ENCODE data around the gene GRN. TPM values are rescaled to one million over a fixed set of nuclear protein-coding genes. Genes with fewer than 3 reads are reported as not detected.

Gene GRN
- total and polyA plus RNA-seq, 2 of the 13 experiments (the other 11 are each of a cell fraction or from before 2014, with no cell fraction given): 86.6 to 143 TPM

DNA sequence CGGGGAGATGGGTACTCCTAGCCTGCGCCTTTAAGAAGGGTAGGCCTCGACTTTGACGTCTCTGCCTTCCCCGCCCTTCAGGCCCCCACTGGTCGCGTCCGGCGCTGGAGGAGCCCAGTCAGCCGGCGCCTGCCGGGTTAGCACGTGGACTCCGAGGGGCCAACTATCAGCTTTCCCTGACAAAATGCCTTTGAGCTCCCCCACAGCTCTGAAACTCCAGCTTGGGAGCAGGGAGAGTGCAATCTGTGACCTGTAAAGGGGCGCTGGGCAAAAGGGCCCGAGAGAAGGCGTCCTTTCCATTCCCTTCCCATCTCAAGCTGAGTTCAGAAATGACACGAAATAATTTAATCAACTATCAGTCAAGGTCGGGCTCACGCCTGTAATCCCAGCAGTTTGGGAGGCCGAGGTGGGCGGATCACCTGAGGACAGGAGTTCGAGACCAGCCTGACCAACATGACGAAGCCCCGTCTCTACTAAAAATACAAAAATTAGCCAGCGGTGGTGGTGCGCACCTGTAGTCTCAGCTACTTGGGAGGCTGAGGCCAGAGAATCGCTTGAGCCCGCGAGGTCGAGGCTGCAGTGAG is 18.1 kb upstream of the GRN start (continued):
- no peak for TF ChIP-seq SOX13 (IDR thresholded peaks at IDR 0.05)
- TF ChIP-seq SOX13 (CRISPR knock-in tag; conservative IDR thresholded peaks at IDR 0.05 in 1 of 2, IDR thresholded peaks at IDR 0.05 in 1 of 2): peak in 1 of 2 experiments; percentile 26; a peak in 1 of 4 replicates
- no peak for TF ChIP-seq ATAD3A (CRISPR knock-in tag; IDR thresholded peaks at IDR 0.05)
- TF ChIP-seq, protein P1, sequence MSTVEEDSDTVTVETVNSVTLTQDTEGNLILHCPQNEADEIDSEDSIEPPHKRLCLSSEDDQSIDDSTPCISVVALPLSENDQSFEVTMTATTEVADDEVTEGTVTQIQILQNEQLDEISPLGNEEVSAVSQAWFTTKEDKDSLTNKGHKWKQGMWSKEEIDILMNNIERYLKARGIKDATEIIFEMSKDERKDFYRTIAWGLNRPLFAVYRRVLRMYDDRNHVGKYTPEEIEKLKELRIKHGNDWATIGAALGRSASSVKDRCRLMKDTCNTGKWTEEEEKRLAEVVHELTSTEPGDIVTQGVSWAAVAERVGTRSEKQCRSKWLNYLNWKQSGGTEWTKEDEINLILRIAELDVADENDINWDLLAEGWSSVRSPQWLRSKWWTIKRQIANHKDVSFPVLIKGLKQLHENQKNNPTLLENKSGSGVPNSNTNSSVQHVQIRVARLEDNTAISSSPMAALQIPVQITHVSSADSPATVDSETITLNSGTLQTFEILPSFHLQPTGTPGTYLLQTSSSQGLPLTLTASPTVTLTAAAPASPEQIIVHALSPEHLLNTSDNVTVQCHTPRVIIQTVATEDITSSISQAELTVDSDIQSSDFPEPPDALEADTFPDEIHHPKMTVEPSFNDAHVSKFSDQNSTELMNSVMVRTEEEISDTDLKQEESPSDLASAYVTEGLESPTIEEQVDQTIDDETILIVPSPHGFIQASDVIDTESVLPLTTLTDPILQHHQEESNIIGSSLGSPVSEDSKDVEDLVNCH (CRISPR knock-in tag; IDR thresholded peaks at IDR 0.05): no peak
- no peak for TF ChIP-seq ZFAT (CRISPR knock-in tag; conservative IDR thresholded peaks at IDR 0.05)
- TF ChIP-seq, protein P2, sequence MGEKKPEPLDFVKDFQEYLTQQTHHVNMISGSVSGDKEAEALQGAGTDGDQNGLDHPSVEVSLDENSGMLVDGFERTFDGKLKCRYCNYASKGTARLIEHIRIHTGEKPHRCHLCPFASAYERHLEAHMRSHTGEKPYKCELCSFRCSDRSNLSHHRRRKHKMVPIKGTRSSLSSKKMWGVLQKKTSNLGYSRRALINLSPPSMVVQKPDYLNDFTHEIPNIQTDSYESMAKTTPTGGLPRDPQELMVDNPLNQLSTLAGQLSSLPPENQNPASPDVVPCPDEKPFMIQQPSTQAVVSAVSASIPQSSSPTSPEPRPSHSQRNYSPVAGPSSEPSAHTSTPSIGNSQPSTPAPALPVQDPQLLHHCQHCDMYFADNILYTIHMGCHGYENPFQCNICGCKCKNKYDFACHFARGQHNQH (CRISPR knock-in tag; IDR thresholded peaks at IDR 0.05): no peak
- no peak for TF ChIP-seq MEIS1 (CRISPR knock-in tag; IDR thresholded peaks at IDR 0.05; ENCODE audit: borderline replicate concordance)
- TF ChIP-seq, protein P3, sequence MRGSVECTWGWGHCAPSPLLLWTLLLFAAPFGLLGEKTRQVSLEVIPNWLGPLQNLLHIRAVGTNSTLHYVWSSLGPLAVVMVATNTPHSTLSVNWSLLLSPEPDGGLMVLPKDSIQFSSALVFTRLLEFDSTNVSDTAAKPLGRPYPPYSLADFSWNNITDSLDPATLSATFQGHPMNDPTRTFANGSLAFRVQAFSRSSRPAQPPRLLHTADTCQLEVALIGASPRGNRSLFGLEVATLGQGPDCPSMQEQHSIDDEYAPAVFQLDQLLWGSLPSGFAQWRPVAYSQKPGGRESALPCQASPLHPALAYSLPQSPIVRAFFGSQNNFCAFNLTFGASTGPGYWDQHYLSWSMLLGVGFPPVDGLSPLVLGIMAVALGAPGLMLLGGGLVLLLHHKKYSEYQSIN (CRISPR knock-in tag; IDR thresholded peaks at IDR 0.05; ENCODE audit: borderline replicate concordance): no peak
- TF ChIP-seq HNRNPLL (IDR thresholded peaks at IDR 0.05; ENCODE audit: low read depth, low read length, poor library complexity, severe bottlenecking): peak; percentile 56
- TF ChIP-seq NPAS2 (CRISPR knock-in tag; IDR thresholded peaks at IDR 0.05; ENCODE audit: borderline replicate concordance): no peak
- TF ChIP-seq ZNF614 (CRISPR knock-in tag; IDR thresholded peaks at IDR 0.05; ENCODE audit: borderline replicate concordance): peak; percentile 68; the same call in 1 of the 2 replicates
- TF ChIP-seq ZNF839 (CRISPR knock-in tag; IDR thresholded peaks at IDR 0.05; ENCODE audit: borderline replicate concordance): no peak
- TF ChIP-seq ZNF780A (CRISPR knock-in tag; IDR thresholded peaks at IDR 0.05): no peak
- peak; percentile 29; the same call in 1 of the 2 replicates for TF ChIP-seq ZNF564 (CRISPR knock-in tag; IDR thresholded peaks at IDR 0.05)
- TF ChIP-seq CHD4 (IDR thresholded peaks at IDR 0.05; ENCODE audit: borderline replicate concordance, low read length): no peak
- TF ChIP-seq TARDBP (CRISPR knock-in tag; IDR thresholded peaks at IDR 0.05): peak; percentile 31; the same call in 1 of the 2 replicates
- no peak for TF ChIP-seq ZFP37 (CRISPR knock-in tag; IDR thresholded peaks at IDR 0.05; ENCODE audit: borderline replicate concordance)
- no peak; the same call in 1 of the 2 replicates for TF ChIP-seq ZFP41 (CRISPR knock-in tag; IDR thresholded peaks at IDR 0.05; ENCODE audit: borderline replicate concordance)
- no peak for TF ChIP-seq ZNF558 (CRISPR knock-in tag; IDR thresholded peaks at IDR 0.05; ENCODE audit: borderline replicate concordance)
- peak; percentile 73; the same call in 1 of the 2 replicates for TF ChIP-seq KLF6 (CRISPR knock-in tag; IDR thresholded peaks at IDR 0.05)
- no peak for TF ChIP-seq LBX2 (CRISPR knock-in tag; IDR thresholded peaks at IDR 0.05; ENCODE audit: borderline replicate concordance)
- peak; percentile 86 for TF ChIP-seq CREM (IDR thresholded peaks at IDR 0.05)
- TF ChIP-seq CREM (CRISPR knock-in tag; IDR thresholded peaks at IDR 0.05): no peak
- TF ChIP-seq, protein P4, sequence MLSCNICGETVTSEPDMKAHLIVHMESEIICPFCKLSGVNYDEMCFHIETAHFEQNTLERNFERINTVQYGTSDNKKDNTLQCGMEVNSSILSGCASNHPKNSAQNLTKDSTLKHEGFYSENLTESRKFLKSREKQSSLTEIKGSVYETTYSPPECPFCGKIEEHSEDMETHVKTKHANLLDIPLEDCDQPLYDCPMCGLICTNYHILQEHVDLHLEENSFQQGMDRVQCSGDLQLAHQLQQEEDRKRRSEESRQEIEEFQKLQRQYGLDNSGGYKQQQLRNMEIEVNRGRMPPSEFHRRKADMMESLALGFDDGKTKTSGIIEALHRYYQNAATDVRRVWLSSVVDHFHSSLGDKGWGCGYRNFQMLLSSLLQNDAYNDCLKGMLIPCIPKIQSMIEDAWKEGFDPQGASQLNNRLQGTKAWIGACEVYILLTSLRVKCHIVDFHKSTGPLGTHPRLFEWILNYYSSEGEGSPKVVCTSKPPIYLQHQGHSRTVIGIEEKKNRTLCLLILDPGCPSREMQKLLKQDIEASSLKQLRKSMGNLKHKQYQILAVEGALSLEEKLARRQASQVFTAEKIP (CRISPR knock-in tag; IDR thresholded peaks at IDR 0.05; ENCODE audit: borderline replicate concordance): no peak
